Measurements from ENCODE around the gene CYP2W1.

CYP2W1 gene

GRCh38 chr7:966291-967069, 16.5 kb upstream of the CYP2W1 start:
- no peak for DNase-seq (ENCODE audit: low read depth in 2 of 2)

GRCh38 chr7:967361-968082, 15.5 kb upstream of the CYP2W1 start:
- DNase-seq (ENCODE audit: low read depth in 2 of 2), result no peak

DNA sequence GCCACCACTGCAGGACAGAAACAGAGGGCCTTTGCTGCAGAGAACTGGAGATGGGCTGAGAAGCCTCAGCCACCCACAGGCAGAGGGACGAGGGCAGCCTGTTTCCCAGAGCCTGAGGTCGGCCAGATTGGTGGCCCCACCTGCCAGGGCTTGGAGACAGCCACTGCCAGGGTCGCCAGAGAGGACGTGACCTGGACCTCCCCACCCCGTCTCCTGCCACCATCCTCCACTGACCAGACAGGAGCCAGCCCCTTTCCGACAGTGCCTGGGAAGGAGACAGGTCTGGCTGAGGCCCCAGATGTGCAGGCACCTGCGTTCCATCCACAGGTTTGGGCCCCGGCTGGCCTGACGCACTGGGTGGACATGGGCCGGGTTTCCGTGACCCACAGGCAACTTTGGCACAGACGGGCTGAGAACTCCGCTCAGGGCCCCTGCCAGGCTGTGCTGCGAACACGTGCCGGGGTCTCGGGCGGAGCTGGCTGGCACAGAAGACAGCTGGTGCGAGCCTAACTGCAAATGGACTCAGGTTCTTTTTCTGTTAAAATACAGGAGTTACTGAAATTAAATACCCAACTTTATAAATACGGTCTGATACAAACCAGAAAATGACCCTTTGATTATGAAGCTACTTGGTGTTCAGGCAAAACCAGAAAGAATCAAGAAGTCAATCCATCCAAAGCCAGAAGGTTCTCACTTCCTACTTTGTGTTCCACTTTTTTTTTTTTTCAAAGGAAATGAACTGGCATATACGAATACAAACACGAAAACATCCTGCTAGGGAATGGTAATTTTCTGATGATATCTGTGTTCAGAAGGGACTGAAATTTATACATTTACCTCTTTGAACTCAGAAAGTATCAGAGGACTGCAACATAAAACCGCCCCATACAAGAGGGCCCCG, 14.5 kb upstream of the CYP2W1 start:
- DNase-seq (ENCODE audit: low read depth in 2 of 2), result no peak

GRCh38 chr7:969403-969802, 13.6 kb upstream of the CYP2W1 start:
- DNase-seq (ENCODE audit: low read depth in 2 of 2), result no peak

DNA sequence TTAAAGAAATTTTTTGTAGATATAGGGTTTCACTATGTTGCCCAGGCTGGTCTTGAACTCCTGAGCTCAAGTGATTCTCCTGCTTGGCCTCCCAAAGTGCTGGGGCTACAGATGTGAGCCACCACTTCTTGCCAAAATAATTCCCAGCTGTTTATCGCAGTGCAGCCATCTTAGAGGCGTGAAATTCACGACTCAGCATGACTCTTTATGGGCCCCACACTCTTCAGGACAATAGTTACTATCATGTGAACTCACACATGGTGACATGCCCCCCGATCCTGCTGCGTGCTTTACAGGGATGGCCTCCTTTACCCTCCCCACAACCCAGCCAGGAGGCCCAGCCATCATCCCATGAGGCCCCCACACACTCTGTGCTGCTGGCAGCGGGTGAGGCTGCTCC, 12.2 kb upstream of the CYP2W1 start:
- no peak for DNase-seq (ENCODE audit: low read depth in 2 of 2)

- no peak for DNase-seq (ENCODE audit: low read depth in 2 of 2)
Observed at GRCh38 chr7:972110-972509, 10.9 kb upstream of the CYP2W1 start.

GRCh38 chr7:972676-973309, 10.2 kb upstream of the CYP2W1 start:
- no peak for DNase-seq (ENCODE audit: low read depth in 2 of 2)

DNA sequence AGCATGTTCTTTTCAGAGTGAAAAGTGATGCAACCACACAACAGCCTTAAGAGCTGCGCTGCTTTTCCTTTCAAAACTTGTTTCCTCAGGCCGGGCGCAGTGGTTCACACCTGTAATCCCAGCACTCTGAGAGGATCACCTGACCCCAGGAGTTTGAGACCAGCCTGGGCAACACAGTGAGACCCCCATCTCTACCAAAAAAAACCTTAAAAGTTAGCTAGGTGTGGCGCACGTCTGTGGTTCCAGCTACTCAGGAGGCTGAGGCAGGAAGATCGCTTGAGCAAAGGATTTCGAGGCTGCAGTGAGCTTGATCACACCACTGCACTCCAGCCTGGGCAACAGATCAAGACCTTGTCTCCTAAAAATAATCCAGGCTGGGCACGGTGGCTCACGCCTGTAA, 9.7 kb upstream of the CYP2W1 start:
- DNase-seq (ENCODE audit: low read depth in 2 of 2), result no peak

GRCh38 chr7:974172-974571, 8.8 kb upstream of the CYP2W1 start:
- no peak for DNase-seq (ENCODE audit: low read depth in 2 of 2)

DNA sequence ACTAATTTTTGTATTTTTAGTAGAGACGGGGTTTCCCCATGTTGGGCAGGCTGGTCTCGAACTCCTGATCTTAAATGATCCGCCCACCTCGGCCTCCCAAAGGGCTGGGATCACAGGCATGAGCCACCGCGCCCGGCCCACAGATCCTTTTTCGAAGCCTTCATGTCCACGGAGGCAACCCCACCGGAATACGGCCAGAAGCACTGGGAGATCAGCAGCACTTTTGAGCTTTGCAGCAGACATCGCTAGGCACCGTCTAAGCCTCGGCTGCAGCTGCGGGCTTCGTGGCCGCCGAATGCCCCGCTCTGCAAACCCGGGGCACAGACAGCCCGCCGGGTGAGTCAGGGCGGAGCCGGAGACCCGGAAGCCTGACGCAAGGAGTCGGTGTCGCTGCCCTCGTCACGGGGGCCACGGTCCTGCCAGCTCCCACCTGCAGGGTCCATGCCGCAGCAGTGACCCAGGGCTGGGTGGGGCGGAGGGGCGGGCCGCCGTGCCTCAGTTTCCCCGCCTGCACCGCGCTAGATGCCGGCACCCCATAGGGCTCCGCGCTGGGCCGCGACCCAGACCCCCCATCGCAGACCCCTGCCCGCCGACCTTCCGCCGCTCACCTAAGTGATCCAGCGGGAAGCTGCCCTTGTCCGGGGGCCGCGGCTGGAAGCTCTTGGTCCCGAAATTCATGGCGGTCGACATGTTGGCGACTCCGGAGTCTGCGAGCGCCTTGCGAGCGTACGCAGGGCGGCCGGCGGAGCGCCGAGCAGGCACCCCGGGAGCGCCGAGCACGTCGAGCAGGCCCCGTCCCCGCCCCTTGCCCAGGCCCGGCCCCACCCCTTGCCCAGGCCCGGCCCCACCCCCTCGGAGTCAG, 7.9 kb upstream of the CYP2W1 start, which contains the start of gene COX19:
COX19 (minus strand) TSS at position 730 of the 862 bp plus-strand sequence; CDS start at position 690, 40 bp downstream.
- DNase-seq (ENCODE audit: low read depth in 2 of 2), result peak; percentile 71 to 83

DNA sequence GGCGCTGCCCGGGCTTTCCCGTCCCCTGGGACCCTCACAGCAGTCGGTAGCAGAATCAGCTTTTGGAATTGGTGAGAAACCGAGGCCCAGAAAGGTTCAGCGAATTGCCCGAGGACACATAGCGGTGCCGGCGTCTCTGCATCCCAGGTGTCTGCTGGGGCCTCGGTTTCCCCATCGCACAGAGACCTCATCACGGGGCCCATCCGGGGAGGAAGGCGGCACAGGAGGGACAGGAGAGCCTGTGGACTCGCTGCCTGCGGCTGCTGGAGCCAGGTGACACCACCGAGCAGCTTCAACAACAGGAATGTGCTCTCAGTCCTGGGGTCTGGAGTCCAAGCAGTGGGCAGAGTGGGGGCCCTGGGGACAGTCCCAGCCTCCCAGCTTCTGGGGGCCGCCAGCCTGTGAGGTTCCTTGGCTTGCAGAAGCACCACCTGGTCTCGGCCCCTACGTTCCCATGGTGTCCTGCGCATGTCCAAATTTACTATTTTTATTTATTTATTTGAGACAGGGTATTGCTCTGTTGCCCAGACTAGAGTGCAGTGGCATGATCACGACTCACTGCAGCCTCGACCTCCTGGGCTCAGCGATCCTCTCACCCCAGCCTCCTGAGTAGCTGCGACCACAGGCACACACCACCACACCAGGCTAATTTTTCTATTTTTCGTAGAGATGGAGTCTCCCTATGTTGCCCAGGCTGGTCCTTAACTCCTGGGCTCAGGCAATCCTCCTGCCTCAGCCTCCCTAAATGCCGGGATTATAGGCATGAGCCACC, 7.1 kb upstream of the CYP2W1 start:
- no peak for DNase-seq (ENCODE audit: low read depth in 2 of 2)

DNA sequence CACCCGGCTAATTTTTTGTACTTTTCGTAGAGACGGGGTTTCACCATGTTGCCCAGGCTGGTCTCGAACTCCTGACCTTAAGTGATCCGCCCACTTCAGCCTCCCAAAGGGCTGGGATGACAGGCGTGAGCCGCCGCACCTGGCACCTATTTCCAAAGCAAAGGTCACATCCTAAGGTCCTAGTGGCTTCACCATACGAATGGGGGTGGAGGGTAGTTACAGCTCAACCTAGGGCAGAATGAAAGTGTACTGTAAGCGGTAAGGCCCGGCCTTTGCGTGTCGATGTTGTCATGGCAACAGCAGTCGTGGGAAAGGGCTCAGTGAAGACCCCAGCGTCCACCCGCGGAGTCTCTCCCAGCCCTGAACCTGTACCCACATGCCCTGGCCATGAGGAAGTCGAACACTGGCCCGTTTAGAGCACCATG, 6.1 kb upstream of the CYP2W1 start:
- DNase-seq (ENCODE audit: low read depth in 2 of 2), result no peak

GRCh38 chr7:977326-978048, 5.5 kb upstream of the CYP2W1 start:
- DNase-seq (ENCODE audit: low read depth in 2 of 2), result no peak

DNA sequence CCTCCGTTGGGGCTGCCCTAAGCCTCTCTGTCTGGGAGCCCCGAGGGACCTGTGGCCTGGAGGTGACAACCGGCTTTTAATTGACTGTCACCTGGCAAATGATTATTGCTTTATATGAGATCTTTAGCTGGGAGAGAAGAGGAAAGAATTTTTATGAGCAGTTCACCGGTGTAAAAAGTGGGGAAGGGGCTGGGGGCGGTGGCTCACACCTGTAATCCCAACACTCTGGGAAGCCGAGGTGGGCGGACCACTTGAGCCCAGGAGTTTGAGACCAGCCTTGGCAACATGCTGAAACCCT, 5.0 kb upstream of the CYP2W1 start:
- DNase-seq (ENCODE audit: low read depth in 2 of 2), result no peak

DNA sequence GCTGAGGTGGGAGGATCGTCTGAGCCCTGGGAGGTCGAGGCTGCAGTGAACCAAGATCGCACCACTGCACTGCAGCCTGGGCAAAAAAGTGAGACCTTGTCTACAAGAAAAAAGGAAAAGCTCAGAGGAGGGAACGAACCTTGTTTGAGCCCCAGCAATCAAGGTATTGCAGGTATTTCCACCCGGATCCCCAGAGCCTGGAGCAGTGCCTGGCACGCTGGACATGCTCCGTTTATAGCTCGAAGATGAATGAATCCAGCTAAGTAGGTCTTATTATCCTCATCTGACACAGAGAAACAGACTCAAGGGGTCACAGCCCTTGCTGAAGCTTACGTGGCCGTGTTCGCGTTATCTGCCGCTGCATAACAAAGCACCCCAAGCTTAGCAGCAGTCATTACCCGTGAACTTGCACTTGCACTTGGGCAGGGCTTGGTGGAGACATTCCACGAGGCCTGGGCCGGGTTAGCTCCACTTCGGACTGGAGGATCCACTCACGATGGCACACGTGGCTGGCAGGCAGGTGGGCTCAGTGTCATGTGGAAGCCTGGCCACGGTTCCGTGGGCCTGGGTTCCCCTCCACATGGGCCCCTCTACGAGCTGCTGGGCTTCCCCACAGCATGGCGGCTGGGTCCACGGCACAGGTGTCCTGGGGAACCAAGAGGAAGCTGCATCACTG, 4.4 kb upstream of the CYP2W1 start:
- DNase-seq (ENCODE audit: low read depth in 2 of 2), result no peak

- DNase-seq (ENCODE audit: low read depth in 2 of 2), result no peak
Observed at GRCh38 chr7:979151-979550, 3.8 kb upstream of the CYP2W1 start.

- DNase-seq (ENCODE audit: low read depth in 2 of 2), result no peak
Observed at GRCh38 chr7:979886-980571, 3.0 kb upstream of the CYP2W1 start.

DNA sequence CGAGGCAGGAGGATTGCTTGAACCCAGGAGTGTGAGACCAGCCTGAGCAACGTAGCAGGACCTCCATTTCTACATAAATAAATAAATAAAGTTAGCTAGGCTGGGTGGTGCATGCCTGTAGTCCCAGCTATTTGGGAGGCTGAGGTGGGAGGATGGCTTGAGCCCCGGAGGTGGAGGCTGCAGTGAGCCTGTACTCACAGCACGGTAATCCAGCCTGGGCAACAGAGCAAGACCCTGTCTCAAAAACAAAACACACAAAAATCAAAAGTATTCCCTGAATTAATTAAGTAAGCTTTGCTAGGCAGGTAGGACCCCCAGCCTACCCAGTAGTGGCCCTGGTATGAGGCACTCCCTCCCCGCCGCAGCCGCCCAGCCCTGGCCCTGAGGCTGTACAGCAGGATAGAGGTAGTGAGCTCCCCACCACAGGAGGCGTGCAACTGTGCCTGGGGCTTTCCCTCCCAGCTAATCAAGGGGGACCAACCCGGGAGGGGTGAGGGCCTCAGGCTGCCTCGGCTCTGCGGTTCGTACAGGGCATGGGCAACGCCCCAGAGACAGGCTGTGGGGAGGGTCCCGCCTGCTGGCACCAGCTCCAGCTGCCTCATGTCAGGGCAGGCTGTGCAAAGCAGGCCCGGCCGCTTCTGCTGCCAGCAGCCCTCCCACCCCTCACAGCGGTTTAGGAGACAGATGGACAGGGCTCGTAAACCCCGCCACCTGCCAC, 1.0 kb upstream of the CYP2W1 start:
- DNase-seq (ENCODE audit: low read depth in 2 of 2), result no peak
